H1 (cell line): ENCODE data around the gene GJD3. TPM values are rescaled to one million over a fixed set of nuclear protein-coding genes. Genes with fewer than 3 reads are reported as not detected.
A peak's percentile ranks its signal among the peaks of the same experiment; 100 is the strongest.

ENCODE experiments used
- CTCF ChIA-PET: fragments of 300-600 bp; sonication (Branson Sonifier 250); formaldehyde crosslinking; loops from one replicate; lab custom pipeline; 2021; ENCODE audit not compliant: partially characterized antibody; lab: Charles Lee
- POLR2A ChIA-PET: fragments of 300-600 bp; sonication (Branson Sonifier 250); formaldehyde crosslinking; loops from one replicate; lab custom pipeline; 2021; ENCODE audit warnings: inconsistent platforms; ENCODE audit not compliant: partially characterized antibody; lab: Charles Lee
- DNase-seq, 2 experiments: peaks; one replicate each; pipeline versions ENCODE4 v3.0.0 to v3.0.0-alpha.2; 2010 to 2022; ENCODE audit warnings: low spot score in 2 of 2, low read depth in 1 of 2, mixed read lengths in 1 of 2
- FAIRE-seq: peaks from 2 replicates; lab custom pipeline; 2011; peaks lifted over from hg19 to GRCh38; lab: Jason Lieb, UNC
- H2AFZ ChIP-seq: 2 replicates; pipeline ENCODE4 v1.8.1; 2012; ENCODE audit warnings: low read length, inconsistent platforms
- H2AK5ac ChIP-seq: 2 replicates; pipeline ENCODE4 v1.6.1; 2013; ENCODE audit warnings: low read depth, low read length
- H2BK120ac ChIP-seq: replicated peaks from 2 replicates; pipeline ENCODE3; 2013; ENCODE audit warnings: low read depth, low read length, inconsistent platforms
- H2BK12ac ChIP-seq: 2 replicates; pipeline ENCODE4 v1.6.1; 2013; ENCODE audit warnings: low read depth, low read length
- H2BK15ac ChIP-seq: 2 replicates; pipeline ENCODE4 v1.6.1; 2013; ENCODE audit warnings: low read length
- H2BK20ac ChIP-seq: 2 replicates; pipeline ENCODE4 v1.6.1; 2013; ENCODE audit warnings: low read length
- H2BK5ac ChIP-seq: 2 replicates; pipeline ENCODE4 v1.6.1; 2013; ENCODE audit warnings: low read depth, low read length
- H3K14ac ChIP-seq: 2 replicates; pipeline ENCODE4 v1.6.1; 2013; ENCODE audit warnings: inconsistent platforms; ENCODE audit not compliant: insufficient read length
- H3K18ac ChIP-seq: 2 replicates; pipeline ENCODE4 v1.6.1; 2013; ENCODE audit warnings: low read length; ENCODE audit errors: extremely low read depth
- H3K23ac ChIP-seq: 2 replicates; pipeline ENCODE4 v1.6.1; 2013; ENCODE audit warnings: inconsistent platforms; ENCODE audit not compliant: insufficient read length
- H3K23me2 ChIP-seq: 2 replicates; pipeline ENCODE4 v1.6.1; 2013; ENCODE audit warnings: low read depth, low read length
- H3K27ac ChIP-seq: 2 replicates; pipeline ENCODE4 v1.6.1; 2011; ENCODE audit warnings: low read depth, low read length, inconsistent platforms
- H3K27me3 ChIP-seq, 4 experiments: replicated peaks in 1 of 4; 1 replicate in 1 of 4; 2 replicates in 3 of 4; pipeline versions ENCODE4 v1.6.1 to v1.8.1; 2011 to 2013; ENCODE audit warnings: low read length in 3 of 4, mild to moderate bottlenecking in 3 of 4, inconsistent platforms in 2 of 4, mixed read lengths in 2 of 4, moderate library complexity in 1 of 4; ENCODE audit not compliant: control insufficient read depth in 3 of 4, insufficient read depth in 3 of 4; ENCODE audit errors: extremely low read depth in 1 of 4
- H3K36me3 ChIP-seq, 4 experiments: 2 replicates each; pipeline versions ENCODE4 v1.6.1 to v1.8.1; 2011 to 2013; ENCODE audit warnings: mild to moderate bottlenecking in 4 of 4, low read length in 3 of 4, moderate library complexity in 2 of 4, control low read depth in 1 of 4, inconsistent platforms in 1 of 4; ENCODE audit not compliant: insufficient read depth in 4 of 4, control insufficient read depth in 2 of 4
- H3K4ac ChIP-seq: replicated peaks from 2 replicates; pipeline ENCODE3; 2013; ENCODE audit warnings: low read length, low read depth, mixed read lengths, inconsistent platforms; ENCODE audit not compliant: insufficient read length
- H3K4me1 ChIP-seq, 4 experiments: replicated peaks in 1 of 4; 1 replicate in 1 of 4; 2 replicates in 3 of 4; pipeline versions ENCODE4 v1.6.1 to v1.8.1; 2011 to 2013; ENCODE audit warnings: low read length in 3 of 4, inconsistent platforms in 2 of 4, mixed read lengths in 1 of 4; ENCODE audit not compliant: insufficient read depth in 4 of 4, control insufficient read depth in 3 of 4
- H3K4me2 ChIP-seq, 2 experiments: 2 replicates each; pipeline versions ENCODE4 v1.6.1 to v1.8.1; 2011 to 2013; ENCODE audit warnings: low read depth in 2 of 2, low read length in 2 of 2, control low read depth in 1 of 2, inconsistent platforms in 1 of 2, mild to moderate bottlenecking in 1 of 2; ENCODE audit not compliant: insufficient read depth in 1 of 2
- H3K4me3 ChIP-seq, 4 experiments: fragments of 200-600, 300-600 bp in 1 of 4; sonication (generic), shearing (Covaris generic), sonication (Bioruptor Twin) in 1 of 4; 2 replicates each; pipeline versions ENCODE4 v1.5.1 to v1.8.1; 2011 to 2016; ENCODE audit warnings: low read length in 4 of 4, low read depth in 3 of 4, control low read depth in 2 of 4, inconsistent platforms in 2 of 4, mild to moderate bottlenecking in 2 of 4, mixed read lengths in 1 of 4, moderate library complexity in 1 of 4; ENCODE audit not compliant: insufficient read depth in 2 of 4; ENCODE audit errors: extremely low read depth in 1 of 4
- H3K56ac ChIP-seq: replicated peaks from 2 replicates; pipeline ENCODE3; 2013; ENCODE audit warnings: low read depth, mild to moderate bottlenecking, mixed read lengths, low read length, inconsistent platforms; ENCODE audit not compliant: insufficient read length
- H3K79me1 ChIP-seq: 2 replicates; pipeline ENCODE4 v1.6.1; 2013; ENCODE audit warnings: low read depth, low read length, control low read depth
- H3K79me2 ChIP-seq, 2 experiments: 2 replicates each; pipeline versions ENCODE4 v1.6.1 to v1.8.1; 2012 to 2013; ENCODE audit warnings: low read length in 2 of 2, mild to moderate bottlenecking in 2 of 2, inconsistent platforms in 1 of 2; ENCODE audit not compliant: insufficient read depth in 2 of 2, control insufficient read depth in 1 of 2
- H3K9ac ChIP-seq, 4 experiments: replicated peaks in 1 of 4; 1 replicate in 1 of 4; 2 replicates in 3 of 4; pipeline versions ENCODE4 v1.6.1 to v1.8.1; 2011 to 2013; ENCODE audit warnings: low read depth in 3 of 4, low read length in 3 of 4, control low read depth in 2 of 4, mild to moderate bottlenecking in 2 of 4, moderate library complexity in 2 of 4, inconsistent platforms in 1 of 4; ENCODE audit errors: extremely low read depth in 1 of 4
- H3K9me3 ChIP-seq, 2 experiments: 2 replicates each; pipeline versions ENCODE4 v1.6.1 to v1.8.1; 2012 to 2013; ENCODE audit warnings: mild to moderate bottlenecking in 2 of 2, moderate library complexity in 2 of 2, control low read depth in 1 of 2, inconsistent platforms in 1 of 2, low read depth in 1 of 2, low read length in 1 of 2, mixed read lengths in 1 of 2; ENCODE audit not compliant: insufficient read depth in 2 of 2
- H4K20me1 ChIP-seq, 2 experiments: replicated peaks in 1 of 2; 2 replicates each; pipeline versions ENCODE3 to v1.8.1; 2011 to 2013; ENCODE audit warnings: inconsistent platforms in 2 of 2, low read length in 2 of 2, mild to moderate bottlenecking in 1 of 2; ENCODE audit not compliant: insufficient read depth in 2 of 2, control insufficient read depth in 1 of 2
- H4K5ac ChIP-seq: 2 replicates; pipeline ENCODE4 v1.6.1; 2013; ENCODE audit warnings: low read length, low read depth, mixed read lengths, inconsistent platforms; ENCODE audit not compliant: insufficient read length
- H4K8ac ChIP-seq: 2 replicates; pipeline ENCODE4 v1.8.0; 2013; ENCODE audit warnings: mild to moderate bottlenecking, moderate library complexity, low read length, inconsistent platforms; ENCODE audit not compliant: insufficient read depth; ENCODE audit errors: extremely low read depth
- H4K91ac ChIP-seq: replicated peaks from 2 replicates; pipeline ENCODE3; 2013; ENCODE audit warnings: low read length, mixed read lengths, inconsistent platforms; ENCODE audit not compliant: insufficient read length
- ASH2L ChIP-seq: fragments of 200-600, 300-600 bp; sonication (generic); IDR thresholded peaks from one replicate; pipeline ENCODE4 v1.7.1; 2017; ENCODE audit warnings: low read length
- EZH2 ChIP-seq: fragments of 200-600 bp; sonication (generic); IDR thresholded peaks from 2 replicates; pipeline ENCODE4 v1.7.1; 2012; ENCODE audit warnings: low read depth, mild to moderate bottlenecking, moderate library complexity, low read length, inconsistent platforms; ENCODE audit not compliant: severe bottlenecking
- PHF8 ChIP-seq: fragments of 200-600 bp; sonication (generic); conservative IDR thresholded peaks from 2 replicates; pipeline ENCODE4 v1.7.1; 2012; ENCODE audit warnings: low read depth, mild to moderate bottlenecking, inconsistent platforms, low read length, moderate library complexity
- SIN3A ChIP-seq, 2 experiments: IDR thresholded peaks in 1 of 2; conservative IDR thresholded peaks in 1 of 2; 2 replicates each; pipeline ENCODE4 v1.6.1; 2011 to 2012; ENCODE audit warnings: low read length in 2 of 2, improper control_type of control experiment in 1 of 2, low read depth in 1 of 2, mild to moderate bottlenecking in 1 of 2
- SUZ12 ChIP-seq: fragments of 200-600 bp; sonication (generic); IDR thresholded peaks from 2 replicates; pipeline ENCODE4 v1.6.1; 2012; ENCODE audit warnings: mild to moderate bottlenecking, inconsistent platforms, low read length, moderate library complexity, mixed read lengths
- TAF1 ChIP-seq: IDR thresholded peaks from 2 replicates; pipeline ENCODE4 v1.6.1; 2011; ENCODE audit warnings: mild to moderate bottlenecking, low read depth, low read length
- TAF7 ChIP-seq: optimal IDR thresholded peaks from 2 replicates; pipeline ENCODE3; 2011; ENCODE audit warnings: low read depth, mild to moderate bottlenecking, inconsistent platforms, low read length, moderate library complexity, borderline replicate concordance
- WGBS, 2 experiments: shearing (Covaris generic) in 1 of 2; methylation state at CpG; one replicate each; pipeline versions ENCODE4 v1.1.6 to v1.1.7; 2013 to 2015; ENCODE audit warnings: low lambda C conversion rate in 2 of 2, mixed read lengths in 2 of 2, inconsistent platforms in 1 of 2, low coverage in 1 of 2, missing lambda C conversion rate in 1 of 2; ENCODE audit not compliant: insufficient replicate concordance in 2 of 2, insufficient coverage in 1 of 2, insufficient read length in 1 of 2; ENCODE audit errors: extremely low coverage in 1 of 2, missing lambda C conversion rate in 1 of 2; 5-methylcytosine and 5-hydroxymethylcytosine counted together
- polyA plus RNA-seq, 7 experiments: library from polyadenylated mRNA; depleted of rRNA in 3 of 7; stranded (reverse) in 5 of 7; unstranded in 2 of 7; fragments of >200 nt in 5 of 7; fragments of 200-250 nt in 2 of 7; gene quantifications; 1 replicate in 5 of 7; 2 replicates in 1 of 7; 4 replicates in 1 of 7; pipeline versions ENCODE4 v1.2.1 to v1.2.3, GENCODE V29; 2011 to 2013; ENCODE audit warnings: missing spikeins in 2 of 7, mixed read lengths in 2 of 7
- total RNA-seq: library from RNA; stranded (reverse); fragmentation: NEBNext Ultra II Directional; extraction: Animal tissue kit (Norgen Biotek cat#: 25700); gene quantifications from 2 replicates; pipeline ENCODE4 v1.2.1, GENCODE V29; 2021
- TF ChIP-seq, protein P1 (sequence below): IDR thresholded peaks from 2 replicates; pipeline ENCODE4 v1.6.1; 2012; ENCODE audit warnings: inconsistent platforms
- TF ChIP-seq, protein P2 (sequence below): IDR thresholded peaks from 2 replicates; pipeline ENCODE4 v1.6.1; 2012; ENCODE audit warnings: inconsistent platforms

Gene GJD3
- total and polyA plus RNA-seq, 2 of the 8 experiments (the other 6 are each of a cell fraction or from before 2014, with no cell fraction given), result 0.53 to 1.9 TPM

DNA sequence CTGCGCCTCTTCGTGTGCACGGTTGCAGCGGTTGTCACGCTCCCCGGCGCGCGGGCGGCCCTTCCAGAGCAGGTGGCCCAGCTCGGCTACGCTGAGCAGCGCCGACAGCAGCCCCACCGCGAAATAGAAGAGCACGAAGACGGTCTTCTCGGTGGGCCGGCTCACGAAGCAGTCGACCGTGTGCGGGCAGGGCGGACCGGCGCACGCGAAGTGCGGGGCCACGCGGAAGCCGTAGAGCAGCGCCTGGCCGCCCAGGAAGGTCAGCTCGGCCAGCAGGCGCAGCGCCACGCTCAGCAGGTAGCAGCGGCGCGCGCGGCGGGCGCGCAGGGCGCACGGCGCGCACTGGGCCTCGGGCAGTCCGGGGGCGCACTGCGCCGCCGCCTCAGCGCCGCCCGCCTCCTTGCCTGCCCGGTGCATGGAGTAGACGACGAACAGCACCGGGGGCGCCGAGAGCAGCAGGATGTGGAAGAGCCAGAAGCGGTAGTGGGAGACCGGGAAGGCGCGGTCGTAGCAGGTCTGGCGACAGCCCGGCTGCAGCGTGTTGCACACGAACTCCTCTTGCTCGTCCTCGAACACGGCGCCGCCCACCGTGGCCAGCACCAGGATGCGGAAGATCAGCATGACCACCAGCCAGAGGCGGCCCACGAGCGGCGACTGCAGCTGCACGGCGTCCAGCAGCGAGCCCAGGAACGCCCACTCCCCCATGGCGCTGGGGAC lies 1.3 kb downstream of the GJD3 start:
- Histone ChIP-seq H3K4me1 (peaks cover 6 to 34% (median 23%) of the 10 kb centered on the region in 4 experiments), H3K14ac (no peak overlapping the region), H2BK15ac (no peak overlapping the region; the same call in 1 of the 2 replicates), H2BK120ac (no peak overlapping the region), H2BK5ac (no peak overlapping the region), H4K20me1 (peaks cover 0 to 2% of the 10 kb centered on the region in 2 experiments), H2BK20ac (peak overlapping the region; percentile 48; the same call in 1 of the 2 replicates), H3K9ac (peak overlapping the region in 2 of 4 experiments; percentile 13 to 69; a peak in 1 of 7 replicates), H3K18ac (peak overlapping the region; percentile 48; the same call in 1 of the 2 replicates), H4K91ac (no peak overlapping the region), H3K4me3 (peak overlapping the region; percentile 21 to 65 (median 43)), H3K79me1 (no peaks in the 10 kb centered on the region), H3K27me3 (peaks cover 8 to 27% (median 24%) of the 10 kb centered on the region in 4 experiments), H3K23me2 (peaks cover 18% of the 10 kb centered on the region; the same call in 1 of the 2 replicates), H3K56ac (no peak overlapping the region), H3K27ac (no peak overlapping the region), H3K9me3 (no peaks in the 10 kb centered on the region), H3K79me2 (no peaks in the 10 kb centered on the region), H3K36me3 (no peaks in the 10 kb centered on the region), H2AK5ac (no peak overlapping the region), H3K23ac (no peak overlapping the region), H3K4me2 (peak overlapping the region; percentile 75 to 98), H2AFZ (peak overlapping the region; percentile 46; the same call in 1 of the 2 replicates), H3K4ac (no peak overlapping the region), H4K8ac (peak overlapping the region; percentile 36; the same call in 1 of the 2 replicates), H2BK12ac (no peak overlapping the region; the same call in 1 of the 2 replicates), H4K5ac (no peak overlapping the region)
- FAIRE-seq (no peak), DNase-seq (peak in 1 of 2 experiments; percentile 65)
- POLR2A ChIA-PET, result interaction anchor here (0.6 to 27.8 kb wide), 4 partner anchors 8 to 135 kb away, joined by 3 to 570 read pairs (median 4); partner anchors contain the start of genes CDC6 and RARA
- CTCF ChIA-PET, result interaction anchor here (0.9 to 30.8 kb wide), 19 partner anchors 8 to 196 kb away, joined by 3 to 1198 read pairs (median 7); partner anchors contain the start of gene RARA
- 3% methylated on average over 59 of the region's 91 CpGs; no CpG with 5 or more reads in 1 of the 2 experiments for WGBS, 2 experiments
- TF ChIP-seq EZH2 (peak; percentile 55), SIN3A (conservative IDR thresholded peaks at IDR 0.05 in 1 of 2, IDR thresholded peaks at IDR 0.05 in 1 of 2; ENCODE audit: low read depth in 1 of 2, low read length in 2 of 2) (peak in 1 of 2 experiments; percentile 8; a peak in 1 of 4 replicates), PHF8 (0 out of 2 replicates have a peak, but pooled peaks have one; percentile 20), TAF1 (0 out of 2 replicates have a peak, but pooled peaks have one; percentile 7), SUZ12 (peak; percentile 70), TAF7 (no peak), ASH2L (peak; percentile 42)
- TF ChIP-seq, protein P1, sequence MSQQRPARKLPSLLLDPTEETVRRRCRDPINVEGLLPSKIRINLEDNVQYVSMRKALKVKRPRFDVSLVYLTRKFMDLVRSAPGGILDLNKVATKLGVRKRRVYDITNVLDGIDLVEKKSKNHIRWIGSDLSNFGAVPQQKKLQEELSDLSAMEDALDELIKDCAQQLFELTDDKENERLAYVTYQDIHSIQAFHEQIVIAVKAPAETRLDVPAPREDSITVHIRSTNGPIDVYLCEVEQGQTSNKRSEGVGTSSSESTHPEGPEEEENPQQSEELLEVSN, result peak; percentile 65
- TF ChIP-seq, protein P2, sequence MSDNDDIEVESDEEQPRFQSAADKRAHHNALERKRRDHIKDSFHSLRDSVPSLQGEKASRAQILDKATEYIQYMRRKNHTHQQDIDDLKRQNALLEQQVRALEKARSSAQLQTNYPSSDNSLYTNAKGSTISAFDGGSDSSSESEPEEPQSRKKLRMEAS, result peak; percentile 12; the same call in 1 of the 2 replicates
